Effector memory CD4-positive, alpha-beta T cell (primary cell): Measurements from ENCODE around the gene TIMP4.

Experiments used
- DNase-seq, 3 donors: peaks; one replicate each; pipeline ENCODE4 v3.0.0-alpha.2; 2020
- H3K27ac ChIP-seq: 2 replicates; pipeline ENCODE4 v1.7.0; 2013; ENCODE audit warnings: mild to moderate bottlenecking, low read length, moderate library complexity; ENCODE audit not compliant: insufficient read depth, poor library complexity, severe bottlenecking
- H3K27me3 ChIP-seq: replicated peaks from 2 replicates; pipeline ENCODE4 v1.7.0; 2013; ENCODE audit warnings: mild to moderate bottlenecking, low read length; ENCODE audit not compliant: insufficient read depth, control insufficient read depth, poor library complexity, severe bottlenecking
- H3K36me3 ChIP-seq: 2 replicates; pipeline ENCODE4 v1.7.0; 2013; ENCODE audit warnings: mild to moderate bottlenecking, low read length, moderate library complexity; ENCODE audit not compliant: control insufficient read depth, insufficient read depth
- H3K4me1 ChIP-seq: 2 replicates; pipeline ENCODE4 v1.7.0; 2013; ENCODE audit warnings: low read length, mild to moderate bottlenecking; ENCODE audit not compliant: control insufficient read depth, insufficient read depth, poor library complexity, severe bottlenecking
- H3K4me3 ChIP-seq: 2 replicates; pipeline ENCODE4 v1.7.0; 2013; ENCODE audit warnings: low read length, low read depth, mild to moderate bottlenecking; ENCODE audit not compliant: insufficient read depth, poor library complexity, severe bottlenecking
- H3K9me3 ChIP-seq: 2 replicates; pipeline ENCODE4 v1.7.0; 2013; ENCODE audit warnings: mild to moderate bottlenecking, low read length, moderate library complexity; ENCODE audit not compliant: control insufficient read depth

The TIMP4 gene

GRCh38 chr3:12115104-12115503 is 43.6 kb downstream of the TIMP4 start:
- H3K4me3 ChIP-seq, result no peak overlapping the region
- no peak for DNase-seq
- H3K9me3 ChIP-seq, result no peaks in the 10 kb centered on the region
- H3K27me3 ChIP-seq, result no peaks in the 10 kb centered on the region
- H3K4me1 ChIP-seq, result no peaks in the 10 kb centered on the region
- H3K36me3 ChIP-seq, result no peaks in the 10 kb centered on the region
- H3K27ac ChIP-seq, result no peak overlapping the region

- Histone ChIP-seq H3K4me3 (no peak overlapping the region), H3K27me3 (no peaks in the 10 kb centered on the region), H3K36me3 (no peaks in the 10 kb centered on the region), H3K9me3 (no peaks in the 10 kb centered on the region), H3K27ac (no peak overlapping the region), H3K4me1 (no peaks in the 10 kb centered on the region)
- DNase-seq, result no peak
Observed at GRCh38 chr3:12114251-12114650, 44.5 kb downstream of the TIMP4 start.

GRCh38 chr3:12107071-12107713 is 51.5 kb downstream of the TIMP4 start:
- no peak for DNase-seq
- no peaks in the 10 kb centered on the region for H3K27me3 ChIP-seq
- no peak overlapping the region for H3K27ac ChIP-seq
- no peak overlapping the region for H3K4me3 ChIP-seq
- H3K4me1 ChIP-seq, result no peaks in the 10 kb centered on the region
- no peaks in the 10 kb centered on the region for H3K9me3 ChIP-seq
- no peaks in the 10 kb centered on the region for H3K36me3 ChIP-seq
